GM18873 (cell line): Measurements from ENCODE around the gene CLNK.

Experiments used
- ATAC-seq: cut with Tn5 transposase; IDR thresholded peaks from one replicate; pipeline ENCODE4 v1.9.1; 2021; ENCODE audit warnings: mild to moderate bottlenecking, moderate library complexity, moderate number of reproducible peaks; ENCODE audit not compliant: unreplicated experiment, low FRiP score

The CLNK gene

GRCh38 chr4:10466161-10466560 is 218.4 kb downstream of the CLNK start:
- no peak for ATAC-seq

GRCh38 chr4:10462876-10463275 is 221.7 kb downstream of the CLNK start:
- no peak for ATAC-seq

GRCh38 chr4:10461850-10462400 is 222.6 kb downstream of the CLNK start:
- no peak for ATAC-seq

GRCh38 chr4:10461091-10461849 is 223.3 kb downstream of the CLNK start:
- peak; percentile 65 for ATAC-seq

GRCh38 chr4:10460313-10461047 is 224.1 kb downstream of the CLNK start:
- no peak for ATAC-seq

GRCh38 chr4:10459305-10459704 is 225.3 kb downstream of the CLNK start:
- no peak for ATAC-seq

- ATAC-seq: no peak
Measured at GRCh38 chr4:10458177-10458576, 226.4 kb downstream of the CLNK start.

GRCh38 chr4:10457255-10457801 is 227.2 kb downstream of the CLNK start, which contains the start of gene ZNF518B:
Gene ZNF518B, minus strand, starts transcription at chr4:10457426. Its CDS starts 11,098 bp downstream, at chr4:10446328.
- peak; percentile 55 for ATAC-seq

GRCh38 chr4:10456595-10457254 is 227.8 kb downstream of the CLNK start:
- peak; percentile 52 for ATAC-seq

- ATAC-seq: no peak
Measured at GRCh38 chr4:10456260-10456594, 228.3 kb downstream of the CLNK start.

GRCh38 chr4:10455133-10455532 is 229.4 kb downstream of the CLNK start:
- ATAC-seq: no peak

- no peak for ATAC-seq
Measured at GRCh38 chr4:10454726-10455125, 229.8 kb downstream of the CLNK start.

- no peak for ATAC-seq
Measured at GRCh38 chr4:10454121-10454520, 230.4 kb downstream of the CLNK start.

GRCh38 chr4:10448991-10449390 is 235.6 kb downstream of the CLNK start:
- no peak for ATAC-seq

GRCh38 chr4:10442976-10443375 is 241.6 kb downstream of the CLNK start:
- no peak for ATAC-seq

GRCh38 chr4:10441512-10441911 is 243.1 kb downstream of the CLNK start:
- ATAC-seq: no peak

GRCh38 chr4:10438924-10439323 is 245.6 kb downstream of the CLNK start:
- no peak for ATAC-seq

GRCh38 chr4:10437735-10438134 is 246.8 kb downstream of the CLNK start:
- ATAC-seq: no peak
